CD4-positive, alpha-beta T cell (primary cell): Measurements from ENCODE around the gene HMMR. TPM values are rescaled to one million over a fixed set of nuclear protein-coding genes. Genes with fewer than 3 reads are reported as not detected.
"Not testable (repeated sequence)": the region's sequence is repeated elsewhere in the genome, so short reads cannot be mapped to it uniquely, and the experiment has no call there.

ENCODE experiments used
- ATAC-seq: fragments of 200-7000 bp; cut with Tn5 transposase; one replicate; pipeline ENCODE4 v1.10.0; 2022; ENCODE audit warnings: mild to moderate bottlenecking; ENCODE audit not compliant: poor library complexity
- CTCF ChIA-PET: fragments of 350-600 bp; sonication (Branson Sonifier 250); formaldehyde crosslinking; loops from one replicate; lab custom pipeline; 2021; ENCODE audit warnings: antibody characterized with exemption, inconsistent platforms; lab: Charles Lee
- POLR2A ChIA-PET: fragments of 350-600 bp; sonication (Branson Sonifier 250); formaldehyde crosslinking; loops from one replicate; lab custom pipeline; 2021; ENCODE audit warnings: antibody characterized with exemption, inconsistent platforms; lab: Charles Lee
- DNase-seq, 14 experiments: peaks; one replicate each; pipeline ENCODE4 v3.0.0-alpha.2; 2013 to 2020; ENCODE audit warnings: mixed read lengths in 2 of 14
- H3K27ac ChIP-seq, 2 donors: one replicate each; pipeline versions ENCODE4 v1.5.1 to v1.7.0; 2013; ENCODE audit warnings: low read length in 2 of 2, low read depth in 1 of 2, mild to moderate bottlenecking in 1 of 2
- H3K27me3 ChIP-seq, 2 experiments: 1 replicate in 1 of 2; 2 replicates in 1 of 2; pipeline versions ENCODE4 v1.6.1 to v1.7.0; 2013; ENCODE audit warnings: low read length in 2 of 2, control low read depth in 1 of 2, mild to moderate bottlenecking in 1 of 2, moderate library complexity in 1 of 2; ENCODE audit not compliant: insufficient read depth in 2 of 2, control insufficient read depth in 1 of 2
- H3K36me3 ChIP-seq: one replicate; pipeline ENCODE4 v1.6.1; 2013; ENCODE audit warnings: low read length, control low read depth; ENCODE audit not compliant: insufficient read depth
- H3K4me1 ChIP-seq: one replicate; pipeline ENCODE4 v1.6.1; 2013; ENCODE audit warnings: low read length, control low read depth; ENCODE audit not compliant: insufficient read depth
- H3K4me3 ChIP-seq: one replicate; pipeline ENCODE4 v1.5.1; 2013; ENCODE audit warnings: mild to moderate bottlenecking, low read length, moderate library complexity
- H3K9me3 ChIP-seq, 2 experiments: 1 replicate in 1 of 2; 2 replicates in 1 of 2; pipeline versions ENCODE4 v1.6.1 to v1.7.0; 2013; ENCODE audit warnings: low read length in 2 of 2, mild to moderate bottlenecking in 2 of 2, control low read depth in 1 of 2, moderate library complexity in 1 of 2; ENCODE audit not compliant: control insufficient read depth in 1 of 2, insufficient read depth in 1 of 2
- H3K27ac Mint-ChIP-seq: one replicate; pipeline ENCODE4 v1.8.0; 2020; ENCODE audit warnings: mixed read lengths
- H3K27me3 Mint-ChIP-seq: one replicate; pipeline ENCODE4 v1.8.0; 2021; ENCODE audit warnings: mixed read lengths
- H3K36me3 Mint-ChIP-seq: one replicate; pipeline ENCODE4 v1.8.0; 2021; ENCODE audit warnings: low read depth, mixed read lengths
- H3K4me1 Mint-ChIP-seq: one replicate; pipeline ENCODE4 v1.8.0; 2021; ENCODE audit warnings: low read depth, mixed read lengths
- H3K4me3 Mint-ChIP-seq: one replicate; pipeline ENCODE4 v1.8.0; 2020; ENCODE audit warnings: mild to moderate bottlenecking, mixed read lengths
- H3K9me3 Mint-ChIP-seq: one replicate; pipeline ENCODE4 v1.8.0; 2020; ENCODE audit warnings: mixed read lengths
- intact Hi-C, 2 experiments: fragments of 100-400 bp; cut with DNase I in 1 of 2; cut with micrococcal nuclease in 1 of 2; formaldehyde crosslinking; loops; one replicate each; pipeline versions ENCODE4 v1.15.1 to v1.9.0; 2023 to 2025; cut with DNase I, micrococcal nuclease
- total RNA-seq, 174 experiments: library from RNA in 2 of 174; stranded (reverse) in 2 of 174; gene quantifications; one replicate each; pipeline ENCODE4 v1.2.3 and lab custom pipeline; 2021 to 2026
- TF ChIP-seq, protein P1 (sequence below): fragments of 200-600 bp; IDR thresholded peaks from one replicate; pipeline ENCODE4 v1.8.0; 2022; ENCODE audit warnings: antibody characterized with exemption, mild to moderate bottlenecking

HMMR gene
- total RNA-seq, 2 experiments from 2014 or later, result 0.42 to 0.74 TPM

DNA sequence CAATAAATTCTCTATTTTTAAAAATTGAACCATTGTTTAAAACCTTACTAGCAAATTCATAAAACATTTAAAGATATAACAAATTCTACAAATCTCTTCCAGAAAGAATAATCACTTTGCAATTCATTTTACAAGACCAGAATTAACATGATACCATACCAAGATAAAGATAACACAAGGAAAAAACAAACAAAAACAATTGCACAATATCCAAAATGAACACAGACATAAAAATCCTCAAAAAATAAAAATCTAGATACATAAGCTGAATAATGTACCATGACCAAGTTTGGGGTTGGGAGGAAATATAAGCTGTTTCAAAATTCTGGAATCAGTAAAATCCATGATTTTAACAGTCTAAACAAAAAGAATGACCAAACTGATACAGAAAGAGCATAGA, 11.9 kb upstream of the HMMR start:
- ChIA-PET CTCF (interaction anchor here (1.5 to 1.8 kb wide), 2 partner anchors 10 to 11 kb away, joined by 4 to 6 read pairs; partner anchors contain the start of genes CCNG1 and NUDCD2), POLR2A (interaction anchor here (4.1 kb wide), 1 partner anchor 11 kb away, joined by 16 read pairs; the partner anchor contains the start of genes HMMR and NUDCD2)
- Histone ChIP-seq H3K36me3 (peaks cover 60% of the 10 kb centered on the region), H3K4me1 (no peaks in the 10 kb centered on the region), H3K4me3 (no peak overlapping the region), H3K27me3 (no peaks in the 10 kb centered on the region), H3K9me3 (no peaks in the 10 kb centered on the region), H3K27ac (no peak overlapping the region)
- H3K4me1 Mint-ChIP-seq, result no peaks in the 10 kb centered on the region
- intact Hi-C loops, result no loop called here
- no peak overlapping the region for H3K27ac Mint-ChIP-seq
- ATAC-seq, result no peak
- H3K4me3 Mint-ChIP-seq, result no peak overlapping the region
- TF ChIP-seq, protein P1, sequence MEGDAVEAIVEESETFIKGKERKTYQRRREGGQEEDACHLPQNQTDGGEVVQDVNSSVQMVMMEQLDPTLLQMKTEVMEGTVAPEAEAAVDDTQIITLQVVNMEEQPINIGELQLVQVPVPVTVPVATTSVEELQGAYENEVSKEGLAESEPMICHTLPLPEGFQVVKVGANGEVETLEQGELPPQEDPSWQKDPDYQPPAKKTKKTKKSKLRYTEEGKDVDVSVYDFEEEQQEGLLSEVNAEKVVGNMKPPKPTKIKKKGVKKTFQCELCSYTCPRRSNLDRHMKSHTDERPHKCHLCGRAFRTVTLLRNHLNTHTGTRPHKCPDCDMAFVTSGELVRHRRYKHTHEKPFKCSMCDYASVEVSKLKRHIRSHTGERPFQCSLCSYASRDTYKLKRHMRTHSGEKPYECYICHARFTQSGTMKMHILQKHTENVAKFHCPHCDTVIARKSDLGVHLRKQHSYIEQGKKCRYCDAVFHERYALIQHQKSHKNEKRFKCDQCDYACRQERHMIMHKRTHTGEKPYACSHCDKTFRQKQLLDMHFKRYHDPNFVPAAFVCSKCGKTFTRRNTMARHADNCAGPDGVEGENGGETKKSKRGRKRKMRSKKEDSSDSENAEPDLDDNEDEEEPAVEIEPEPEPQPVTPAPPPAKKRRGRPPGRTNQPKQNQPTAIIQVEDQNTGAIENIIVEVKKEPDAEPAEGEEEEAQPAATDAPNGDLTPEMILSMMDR, result no peak
- no peaks in the 10 kb centered on the region for H3K9me3 Mint-ChIP-seq
- no peak for DNase-seq
- H3K27me3 Mint-ChIP-seq, result no peaks in the 10 kb centered on the region
- peaks cover 85% of the 10 kb centered on the region for H3K36me3 Mint-ChIP-seq

DNA sequence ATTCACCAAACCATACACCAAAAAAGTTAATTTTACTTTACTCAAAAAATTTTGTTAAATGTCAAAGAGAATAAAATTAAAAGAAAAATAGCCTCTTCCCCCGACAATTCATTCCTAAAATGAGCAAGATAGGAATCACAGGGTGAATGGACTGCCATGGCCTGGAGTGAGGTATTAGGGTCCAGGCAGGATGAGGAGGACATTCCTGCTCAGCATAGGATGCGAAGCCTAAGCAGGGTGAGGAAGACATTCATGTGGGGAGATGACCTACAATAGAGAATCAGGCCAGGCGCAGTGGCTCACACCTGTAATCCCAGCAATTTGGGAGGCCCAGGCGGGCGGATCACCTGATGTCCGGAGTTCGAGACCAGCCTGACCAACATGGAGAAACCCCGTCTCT, 8.9 kb upstream of the HMMR start:
- Histone ChIP-seq H3K36me3 (peaks cover 54% of the 10 kb centered on the region), H3K27ac (no peak overlapping the region), H3K9me3 (no peaks in the 10 kb centered on the region), H3K27me3 (no peaks in the 10 kb centered on the region), H3K4me3 (no peak overlapping the region), H3K4me1 (no peaks in the 10 kb centered on the region)
- DNase-seq (no peak), ATAC-seq (no peak)
- H3K27me3 Mint-ChIP-seq, result no peaks in the 10 kb centered on the region
- ChIA-PET POLR2A (no interaction called here), CTCF (no interaction called here)
- no peak overlapping the region for H3K4me3 Mint-ChIP-seq
- intact Hi-C loops, result no loop called here
- H3K27ac Mint-ChIP-seq, result no peak overlapping the region
- H3K36me3 Mint-ChIP-seq, result peaks cover 81% of the 10 kb centered on the region
- TF ChIP-seq, protein P1, result no peak
- H3K4me1 Mint-ChIP-seq, result peaks cover 14% of the 10 kb centered on the region
- H3K9me3 Mint-ChIP-seq, result no peaks in the 10 kb centered on the region

DNA sequence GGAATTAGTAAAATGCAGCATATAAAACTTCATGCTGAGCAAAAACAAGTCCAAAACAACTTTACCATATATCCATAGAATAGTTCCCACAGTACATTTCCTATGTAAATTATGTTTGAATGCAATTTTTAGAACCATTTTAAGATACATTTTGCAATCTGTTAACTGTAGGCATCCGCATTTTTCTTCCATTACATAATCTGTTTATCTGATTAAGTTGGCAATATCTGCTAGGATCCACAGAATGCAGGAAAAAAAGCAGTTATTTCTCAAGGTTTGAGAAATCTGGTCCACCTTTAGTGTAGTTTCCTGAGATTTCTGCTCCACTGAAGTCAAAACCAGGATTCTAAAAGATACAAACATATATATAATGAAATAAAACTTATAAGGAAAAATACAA, 6.7 kb upstream of the HMMR start:
- Mint-ChIP-seq H3K4me3 (no peak overlapping the region), H3K27me3 (no peaks in the 10 kb centered on the region), H3K4me1 (peaks cover 30% of the 10 kb centered on the region), H3K36me3 (peaks cover 70% of the 10 kb centered on the region), H3K27ac (no peak overlapping the region), H3K9me3 (no peaks in the 10 kb centered on the region)
- intact Hi-C loops, result no loop called here
- no peak overlapping the region for H3K4me3 ChIP-seq
- peaks cover 41% of the 10 kb centered on the region for H3K36me3 ChIP-seq
- no peak overlapping the region for H3K27ac ChIP-seq
- no peaks in the 10 kb centered on the region for H3K9me3 ChIP-seq
- ChIA-PET CTCF (no interaction called here), POLR2A (no interaction called here)
- ATAC-seq, result no peak
- peaks cover 7% of the 10 kb centered on the region for H3K4me1 ChIP-seq
- no peak for DNase-seq
- TF ChIP-seq, protein P1, result no peak
- H3K27me3 ChIP-seq, result no peaks in the 10 kb centered on the region

DNA sequence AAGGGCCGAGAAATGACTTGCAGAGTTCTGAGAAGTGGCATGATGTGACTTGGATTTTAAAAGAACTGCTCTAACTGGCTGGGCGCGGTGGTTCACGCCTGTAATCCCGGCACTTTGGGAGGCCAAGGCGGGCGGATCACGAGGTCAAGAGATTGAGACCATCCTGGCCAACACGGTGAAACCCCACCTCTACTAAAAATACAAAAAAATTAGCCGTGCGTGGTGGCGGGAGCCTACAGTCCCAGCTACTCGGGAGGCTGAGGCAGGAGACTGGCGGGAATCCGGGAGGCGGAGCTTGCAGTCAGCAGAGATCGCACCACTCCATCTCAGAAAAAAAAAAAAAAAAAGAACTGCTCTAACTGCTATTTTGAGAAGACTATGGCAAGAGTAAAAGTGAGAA, 5.0 kb upstream of the HMMR start:
- H3K4me3 Mint-ChIP-seq, intact Hi-C loops, H3K27me3 ChIP-seq, H3K27me3 Mint-ChIP-seq, DNase-seq, H3K27ac ChIP-seq, ATAC-seq, H3K9me3 Mint-ChIP-seq, CTCF ChIA-PET, H3K4me3 ChIP-seq, H3K9me3 ChIP-seq, POLR2A ChIA-PET, H3K4me1 ChIP-seq: not testable (repeated sequence)
- peak overlapping the region; percentile 58 for H3K27ac Mint-ChIP-seq
- H3K36me3 ChIP-seq, result peaks cover 41% of the 10 kb centered on the region
- peaks cover 40% of the 10 kb centered on the region for H3K4me1 Mint-ChIP-seq
- H3K36me3 Mint-ChIP-seq, result peaks cover 71% of the 10 kb centered on the region
